GM12874 (cell line): ENCODE results near the gene ISG20L2.

Source experiments
- CTCF ChIP-seq: IDR thresholded peaks from 2 replicates; pipeline ENCODE4 v1.5.1; 2011; ENCODE audit warnings: low read depth, mild to moderate bottlenecking, control low read depth, low read length, moderate library complexity; ENCODE audit not compliant: insufficient read depth

The ISG20L2 gene

GRCh38 chr1:156682166-156682890, 46.2 kb downstream of the ISG20L2 start:
- TF ChIP-seq CTCF, result no peak

GRCh38 chr1:156681196-156681960, 47.2 kb downstream of the ISG20L2 start:
- TF ChIP-seq CTCF, result no peak

GRCh38 chr1:156680056-156680455, 48.5 kb downstream of the ISG20L2 start:
- no peak for TF ChIP-seq CTCF

GRCh38 chr1:156677616-156678596, 50.7 kb downstream of the ISG20L2 start:
- peak; percentile 77 for TF ChIP-seq CTCF

- no peak for TF ChIP-seq CTCF
Measured at GRCh38 chr1:156676820-156677615, 51.5 kb downstream of the ISG20L2 start, which contains the start of gene NES. Gene NES (minus strand): TSS chr1:156677407. CDS start chr1:156677264, 143 bp downstream.

GRCh38 chr1:156676114-156676819, 52.3 kb downstream of the ISG20L2 start:
- TF ChIP-seq CTCF, result no peak
